Astrocyte (in vitro differentiated cells and primary cell): Measurements from ENCODE around the gene STXBP5.

Source experiments
- EZH2 ChIP-seq: IDR thresholded peaks from 2 replicates; pipeline ENCODE4 v1.6.1; 2012; ENCODE audit warnings: mild to moderate bottlenecking, low read length, inconsistent platforms; ENCODE audit not compliant: insufficient read depth
- TF ChIP-seq, protein P1 (sequence below): IDR thresholded peaks from 2 replicates; pipeline ENCODE4 v1.5.1; 2011; ENCODE audit warnings: low read depth, mild to moderate bottlenecking, inconsistent platforms, low read length, moderate library complexity; ENCODE audit not compliant: insufficient read depth

DNA sequence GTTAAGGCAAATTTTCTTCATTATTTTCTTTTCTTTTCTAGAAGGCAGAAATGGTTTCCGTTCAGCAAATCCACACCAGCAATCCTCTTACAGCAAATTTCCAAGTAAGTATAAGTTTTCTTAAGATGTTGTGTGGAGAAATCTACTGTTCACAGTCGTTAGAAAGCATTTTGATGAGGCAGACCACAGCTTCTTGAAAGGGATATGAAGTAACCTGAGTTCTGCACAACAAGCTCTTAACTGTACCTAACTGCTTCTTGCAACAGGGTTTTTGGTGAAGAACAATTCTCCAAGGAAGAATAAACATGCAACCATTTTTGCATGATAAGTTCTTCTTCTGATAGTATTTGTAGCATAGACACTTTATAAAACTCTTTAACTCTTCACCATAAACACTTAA is 45.3 kb upstream of the STXBP5 start:
- TF ChIP-seq, protein P1, sequence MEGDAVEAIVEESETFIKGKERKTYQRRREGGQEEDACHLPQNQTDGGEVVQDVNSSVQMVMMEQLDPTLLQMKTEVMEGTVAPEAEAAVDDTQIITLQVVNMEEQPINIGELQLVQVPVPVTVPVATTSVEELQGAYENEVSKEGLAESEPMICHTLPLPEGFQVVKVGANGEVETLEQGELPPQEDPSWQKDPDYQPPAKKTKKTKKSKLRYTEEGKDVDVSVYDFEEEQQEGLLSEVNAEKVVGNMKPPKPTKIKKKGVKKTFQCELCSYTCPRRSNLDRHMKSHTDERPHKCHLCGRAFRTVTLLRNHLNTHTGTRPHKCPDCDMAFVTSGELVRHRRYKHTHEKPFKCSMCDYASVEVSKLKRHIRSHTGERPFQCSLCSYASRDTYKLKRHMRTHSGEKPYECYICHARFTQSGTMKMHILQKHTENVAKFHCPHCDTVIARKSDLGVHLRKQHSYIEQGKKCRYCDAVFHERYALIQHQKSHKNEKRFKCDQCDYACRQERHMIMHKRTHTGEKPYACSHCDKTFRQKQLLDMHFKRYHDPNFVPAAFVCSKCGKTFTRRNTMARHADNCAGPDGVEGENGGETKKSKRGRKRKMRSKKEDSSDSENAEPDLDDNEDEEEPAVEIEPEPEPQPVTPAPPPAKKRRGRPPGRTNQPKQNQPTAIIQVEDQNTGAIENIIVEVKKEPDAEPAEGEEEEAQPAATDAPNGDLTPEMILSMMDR, result no peak
- TF ChIP-seq EZH2, result no peak
